Measurements from ENCODE around the gene NELFB. TPM values are rescaled to one million over a fixed set of nuclear protein-coding genes. Genes with fewer than 3 reads are reported as not detected.

Gene NELFB
- total RNA-seq, 2 experiments from 2014 or later = 62.6 to 74.8 TPM

- Histone ChIP-seq H3K4me1 (ENCODE audit: insufficient read depth, low read length, poor library complexity, severe bottlenecking) (peaks cover 43% of the 10 kb centered on the region), H2AFZ (ENCODE audit: low read length) (no peak overlapping the region), H3K4me3 (ENCODE audit: low read depth, low read length, poor library complexity, severe bottlenecking) (peak overlapping the region; percentile 98), H3K36me3 (ENCODE audit: insufficient read depth, low read length) (peaks cover 20% of the 10 kb centered on the region; the same call in 1 of the 2 replicates), H3K27ac (ENCODE audit: low read depth, low read length, poor library complexity, severe bottlenecking) (peak overlapping the region; percentile 58), H3K9me2 (ENCODE audit: insufficient read depth, low read length) (no peaks in the 10 kb centered on the region), H3K79me2 (ENCODE audit: insufficient read depth, low read depth, low read length) (peaks cover 20% of the 10 kb centered on the region), H3K9me3 (ENCODE audit: low read length) (no peaks in the 10 kb centered on the region), H4K20me1 (ENCODE audit: insufficient read depth, low read length) (peaks cover 5% of the 10 kb centered on the region; the same call in 1 of the 2 replicates), H3K4me2 (ENCODE audit: low read length) (peak overlapping the region; percentile 94)
- ChIA-PET CTCF (ENCODE audit: unreplicated experiment) (interaction anchor here (0.6 kb wide), 1 partner anchor 90 kb away, joined by 8 read pairs; no protein-coding TSS in a partner anchor), POLR2A (interaction anchor here (1.0 to 4.4 kb wide), 4 partner anchors 10 to 22 kb away, joined by 3 to 26 read pairs (median 8); partner anchors contain the start of gene TUBB4B)
- TF ChIP-seq EZH2phosphoT487 (IDR thresholded peaks at IDR 0.05; ENCODE audit: borderline replicate concordance, low read depth, low read length) (no peak), CTCF (conservative IDR thresholded peaks at IDR 0.05; ENCODE audit: low read length) (no peak)
- BruUV-seq (replicated peaks) = no TSS peak
- DNase-seq (ENCODE audit: low spot score) = peak; percentile 76
- intact Hi-C loops (cut with micrococcal nuclease; ENCODE audit: unreplicated experiment) = no loop called here
Measured at GRCh38 chr9:137252555-137253506, 2.3 kb upstream of the NELFB start.

GRCh38 chr9:137253717-137254623 lies 1.2 kb upstream of the NELFB start:
- no peaks in the 10 kb centered on the region for H3K9me3 ChIP-seq (ENCODE audit: low read length)
- peaks cover 53% of the 10 kb centered on the region for H3K4me1 ChIP-seq (ENCODE audit: insufficient read depth, low read length, poor library complexity, severe bottlenecking)
- H4K20me1 ChIP-seq (ENCODE audit: insufficient read depth, low read length) = peaks cover 5% of the 10 kb centered on the region; the same call in 1 of the 2 replicates
- peak overlapping the region; percentile 98 for H3K4me3 ChIP-seq (ENCODE audit: low read depth, low read length, poor library complexity, severe bottlenecking)
- no peak overlapping the region; the same call in 1 of the 2 replicates for H2AFZ ChIP-seq (ENCODE audit: low read length)
- TF ChIP-seq EZH2phosphoT487 (IDR thresholded peaks at IDR 0.05; ENCODE audit: borderline replicate concordance, low read depth, low read length) = no peak
- intact Hi-C loops (cut with micrococcal nuclease; ENCODE audit: unreplicated experiment) = no loop called here
- BruUV-seq (replicated peaks) = no TSS peak
- H3K79me2 ChIP-seq (ENCODE audit: insufficient read depth, low read depth, low read length) = peaks cover 23% of the 10 kb centered on the region
- CTCF ChIA-PET (ENCODE audit: unreplicated experiment) = interaction anchor here (0.6 kb wide), 1 partner anchor 190 kb away, joined by 3 read pairs; no protein-coding TSS in a partner anchor
- no peak for DNase-seq (ENCODE audit: low spot score)
- H3K27ac ChIP-seq (ENCODE audit: low read depth, low read length, poor library complexity, severe bottlenecking) = peak overlapping the region; percentile 58
- H3K36me3 ChIP-seq (ENCODE audit: insufficient read depth, low read length) = peaks cover 32% of the 10 kb centered on the region
- POLR2A ChIA-PET = interaction anchor here (0.7 to 4.4 kb wide), 9 partner anchors 12 to 124 kb away, joined by 3 to 26 read pairs (median 4); partner anchors contain the start of gene TUBB4B
- no peaks in the 10 kb centered on the region for H3K9me2 ChIP-seq (ENCODE audit: insufficient read depth, low read length)
- peak overlapping the region; percentile 94 for H3K4me2 ChIP-seq (ENCODE audit: low read length)
